WTC11 (cell line): ENCODE results near the gene EFHD1. TPM values are rescaled to one million over a fixed set of nuclear protein-coding genes. Genes with fewer than 3 reads are reported as not detected.

Experiments used
- ATAC-seq: fragments of 200-7000 bp; cut with Tn5 transposase; 2 replicates; pipeline ENCODE4 v1.10.0; 2021; ENCODE audit warnings: mild to moderate bottlenecking, moderate library complexity
- CTCF ChIA-PET: fragments of 300-600 bp; sonication (Branson Sonifier 250); formaldehyde crosslinking; loops from one replicate; lab custom pipeline; 2021; ENCODE audit warnings: antibody characterized with exemption; lab: Charles Lee
- POLR2A ChIA-PET: fragments of 350-600 bp; sonication (Branson Sonifier 250); formaldehyde crosslinking; loops from one replicate; lab custom pipeline; 2021; ENCODE audit warnings: antibody characterized with exemption; lab: Charles Lee
- DNase-seq: peaks from one replicate; pipeline ENCODE4 v3.0.0; 2021; ENCODE audit warnings: low spot score
- H3K27ac Mint-ChIP-seq: 2 replicates; pipeline ENCODE4 v1.8.0; 2021; ENCODE audit warnings: mixed read lengths
- H3K27me3 Mint-ChIP-seq: 2 replicates; pipeline ENCODE4 v1.8.0; 2021; ENCODE audit warnings: low read depth, mild to moderate bottlenecking, moderate library complexity, mixed read lengths
- H3K36me3 Mint-ChIP-seq: 2 replicates; pipeline ENCODE4 v1.8.0; 2021; ENCODE audit warnings: mixed read lengths
- H3K4me1 Mint-ChIP-seq: 2 replicates; pipeline ENCODE4 v1.8.0; 2022; ENCODE audit warnings: mixed read lengths
- H3K4me3 Mint-ChIP-seq: 2 replicates; pipeline ENCODE4 v1.8.0; 2021; ENCODE audit warnings: mild to moderate bottlenecking, moderate library complexity, mixed read lengths
- H3K9me3 Mint-ChIP-seq: 2 replicates; pipeline ENCODE4 v1.8.0; 2021; ENCODE audit warnings: mixed read lengths
- ARID4B ChIP-seq: sonication (generic); formaldehyde crosslinking; IDR thresholded peaks from 2 replicates; pipeline ENCODE4 v1.8.0; 2023; ENCODE audit warnings: missing genetic modification reagents, mild to moderate bottlenecking, borderline replicate concordance
- ATF1 ChIP-seq: sonication (generic); formaldehyde crosslinking; IDR thresholded peaks from 2 replicates; pipeline ENCODE4 v1.8.1; 2023; ENCODE audit warnings: mild to moderate bottlenecking, moderate library complexity, missing genetic modification reagents
- ATF6 ChIP-seq: sonication (generic); formaldehyde crosslinking; IDR thresholded peaks from 2 replicates; pipeline ENCODE4 v1.8.1; 2023; ENCODE audit warnings: mild to moderate bottlenecking, missing genetic modification reagents
- FOXP4 ChIP-seq: sonication (generic); formaldehyde crosslinking; IDR thresholded peaks from 2 replicates; pipeline ENCODE4 v1.8.0; 2022; ENCODE audit warnings: mild to moderate bottlenecking, missing genetic modification reagents
- KAT7 ChIP-seq: sonication (generic); formaldehyde crosslinking; IDR thresholded peaks from 2 replicates; pipeline ENCODE4 v1.8.1; 2023; ENCODE audit warnings: missing genetic modification reagents, mild to moderate bottlenecking, borderline replicate concordance
- RORB ChIP-seq: fragments of 250-450 bp; sonication (Bioruptor Pico); IDR thresholded peaks from 2 replicates; pipeline ENCODE4 v1.9.0; 2021; ENCODE audit warnings: mild to moderate bottlenecking
- SMAD4 ChIP-seq: sonication (generic); formaldehyde crosslinking; IDR thresholded peaks from 2 replicates; pipeline ENCODE4 v1.8.0; 2022; ENCODE audit warnings: mild to moderate bottlenecking, missing genetic modification reagents
- SP1 ChIP-seq: sonication (generic); formaldehyde crosslinking; conservative IDR thresholded peaks from 2 replicates; pipeline ENCODE4 v1.8.1; 2022; ENCODE audit warnings: missing genetic modification reagents
- ZNF263 ChIP-seq: sonication (generic); formaldehyde crosslinking; IDR thresholded peaks from 2 replicates; pipeline ENCODE4 v1.8.1; 2022; ENCODE audit warnings: low read depth, mild to moderate bottlenecking, moderate library complexity, missing genetic modification reagents
- total RNA-seq: library from RNA; stranded (reverse); gene quantifications from 3 replicates; pipeline ENCODE4 v1.2.3, GENCODE V29; 2021
- TF ChIP-seq, protein P1 (sequence below): sonication (generic); formaldehyde crosslinking; IDR thresholded peaks from 2 replicates; pipeline ENCODE4 v1.8.1; 2023; ENCODE audit warnings: mild to moderate bottlenecking, missing genetic modification reagents, borderline replicate concordance
- TF ChIP-seq, protein P2 (sequence below): fragments of 250-450 bp; sonication (Bioruptor Pico); IDR thresholded peaks from 2 replicates; pipeline ENCODE4 v2.1.2; 2022; ENCODE audit warnings: mild to moderate bottlenecking, moderate library complexity
- TF ChIP-seq, protein P3 (sequence below): sonication (generic); formaldehyde crosslinking; IDR thresholded peaks from 2 replicates; pipeline ENCODE4 v1.8.0; 2023; ENCODE audit warnings: missing genetic modification reagents

EFHD1 gene
- total RNA-seq, 1 experiment from 2014 or later: 6.1 TPM

DNA sequence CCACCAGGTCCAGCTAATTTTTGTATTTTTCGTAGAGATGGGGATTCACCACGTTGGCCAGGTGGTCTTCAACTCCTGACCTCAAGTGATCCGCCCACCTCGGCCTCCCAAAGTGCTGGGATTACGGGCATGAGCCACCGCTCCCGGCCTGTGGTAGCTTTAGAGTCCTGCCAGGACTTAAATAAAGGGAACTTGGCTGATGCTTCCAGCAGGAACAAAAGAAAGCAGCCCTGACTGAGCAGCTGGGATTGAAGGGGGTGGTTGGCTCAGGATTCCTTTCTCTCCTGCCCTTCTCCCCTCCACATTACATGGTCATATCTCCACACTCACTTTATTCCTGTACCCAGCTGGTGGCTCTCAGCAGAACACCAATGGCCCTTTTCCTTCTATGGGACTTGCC, 20.0 kb downstream of the EFHD1 start (continued):
- TF ChIP-seq, protein P1, sequence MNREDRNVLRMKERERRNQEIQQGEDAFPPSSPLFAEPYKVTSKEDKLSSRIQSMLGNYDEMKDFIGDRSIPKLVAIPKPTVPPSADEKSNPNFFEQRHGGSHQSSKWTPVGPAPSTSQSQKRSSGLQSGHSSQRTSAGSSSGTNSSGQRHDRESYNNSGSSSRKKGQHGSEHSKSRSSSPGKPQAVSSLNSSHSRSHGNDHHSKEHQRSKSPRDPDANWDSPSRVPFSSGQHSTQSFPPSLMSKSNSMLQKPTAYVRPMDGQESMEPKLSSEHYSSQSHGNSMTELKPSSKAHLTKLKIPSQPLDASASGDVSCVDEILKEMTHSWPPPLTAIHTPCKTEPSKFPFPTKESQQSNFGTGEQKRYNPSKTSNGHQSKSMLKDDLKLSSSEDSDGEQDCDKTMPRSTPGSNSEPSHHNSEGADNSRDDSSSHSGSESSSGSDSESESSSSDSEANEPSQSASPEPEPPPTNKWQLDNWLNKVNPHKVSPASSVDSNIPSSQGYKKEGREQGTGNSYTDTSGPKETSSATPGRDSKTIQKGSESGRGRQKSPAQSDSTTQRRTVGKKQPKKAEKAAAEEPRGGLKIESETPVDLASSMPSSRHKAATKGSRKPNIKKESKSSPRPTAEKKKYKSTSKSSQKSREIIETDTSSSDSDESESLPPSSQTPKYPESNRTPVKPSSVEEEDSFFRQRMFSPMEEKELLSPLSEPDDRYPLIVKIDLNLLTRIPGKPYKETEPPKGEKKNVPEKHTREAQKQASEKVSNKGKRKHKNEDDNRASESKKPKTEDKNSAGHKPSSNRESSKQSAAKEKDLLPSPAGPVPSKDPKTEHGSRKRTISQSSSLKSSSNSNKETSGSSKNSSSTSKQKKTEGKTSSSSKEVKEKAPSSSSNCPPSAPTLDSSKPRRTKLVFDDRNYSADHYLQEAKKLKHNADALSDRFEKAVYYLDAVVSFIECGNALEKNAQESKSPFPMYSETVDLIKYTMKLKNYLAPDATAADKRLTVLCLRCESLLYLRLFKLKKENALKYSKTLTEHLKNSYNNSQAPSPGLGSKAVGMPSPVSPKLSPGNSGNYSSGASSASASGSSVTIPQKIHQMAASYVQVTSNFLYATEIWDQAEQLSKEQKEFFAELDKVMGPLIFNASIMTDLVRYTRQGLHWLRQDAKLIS: no peak
- TF ChIP-seq SMAD4: no peak

DNA sequence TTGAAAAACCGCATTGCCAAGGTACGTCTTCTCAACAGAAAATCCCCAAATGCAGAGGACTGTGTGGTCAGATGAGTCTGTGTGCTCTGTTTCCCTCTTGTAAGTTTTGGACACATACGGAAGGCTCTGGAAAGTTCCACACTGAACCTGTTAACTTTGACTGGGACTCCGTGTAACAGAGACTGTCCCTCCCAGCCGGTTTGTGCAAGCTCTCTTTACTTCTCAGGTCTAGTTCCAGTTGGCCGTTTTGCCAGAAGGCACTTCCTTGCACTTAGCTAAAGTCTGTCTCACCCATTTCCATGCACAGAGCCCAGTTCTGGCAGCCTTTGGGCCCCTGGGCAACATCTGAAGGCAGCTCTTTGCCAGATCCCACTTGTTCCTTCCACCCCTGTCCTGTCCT, 22.0 kb downstream of the EFHD1 start:
- no peak for TF ChIP-seq ZNF263 (CRISPR knock-in tag)
- TF ChIP-seq KAT7 (CRISPR knock-in tag): no peak
- no peak for TF ChIP-seq SMAD4
- TF ChIP-seq, protein P1: no peak
- TF ChIP-seq RORB (CRISPR knock-in tag): no peak
- no peak for TF ChIP-seq FOXP4 (CRISPR knock-in tag)
- no peak for TF ChIP-seq ARID4B (CRISPR knock-in tag)
- TF ChIP-seq, protein P2, sequence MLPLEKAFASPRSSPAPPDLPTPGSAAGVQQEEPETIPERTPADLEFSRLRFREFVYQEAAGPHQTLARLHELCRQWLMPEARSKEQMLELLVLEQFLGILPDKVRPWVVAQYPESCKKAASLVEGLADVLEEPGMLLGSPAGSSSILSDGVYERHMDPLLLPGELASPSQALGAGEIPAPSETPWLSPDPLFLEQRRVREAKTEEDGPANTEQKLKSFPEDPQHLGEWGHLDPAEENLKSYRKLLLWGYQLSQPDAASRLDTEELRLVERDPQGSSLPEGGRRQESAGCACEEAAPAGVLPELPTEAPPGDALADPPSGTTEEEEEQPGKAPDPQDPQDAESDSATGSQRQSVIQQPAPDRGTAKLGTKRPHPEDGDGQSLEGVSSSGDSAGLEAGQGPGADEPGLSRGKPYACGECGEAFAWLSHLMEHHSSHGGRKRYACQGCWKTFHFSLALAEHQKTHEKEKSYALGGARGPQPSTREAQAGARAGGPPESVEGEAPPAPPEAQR (CRISPR knock-in tag): no peak
- no peak for TF ChIP-seq SP1 (CRISPR knock-in tag)
- TF ChIP-seq, protein P3, sequence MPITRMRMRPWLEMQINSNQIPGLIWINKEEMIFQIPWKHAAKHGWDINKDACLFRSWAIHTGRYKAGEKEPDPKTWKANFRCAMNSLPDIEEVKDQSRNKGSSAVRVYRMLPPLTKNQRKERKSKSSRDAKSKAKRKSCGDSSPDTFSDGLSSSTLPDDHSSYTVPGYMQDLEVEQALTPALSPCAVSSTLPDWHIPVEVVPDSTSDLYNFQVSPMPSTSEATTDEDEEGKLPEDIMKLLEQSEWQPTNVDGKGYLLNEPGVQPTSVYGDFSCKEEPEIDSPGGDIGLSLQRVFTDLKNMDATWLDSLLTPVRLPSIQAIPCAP: no peak
- TF ChIP-seq ATF1 (CRISPR knock-in tag): no peak
- TF ChIP-seq ATF6 (CRISPR knock-in tag): no peak
- TF ChIP-seq, all 79 proteins: peak for 0
- H3K9me3 Mint-ChIP-seq: no peaks in the 10 kb centered on the region
- H3K4me3 Mint-ChIP-seq: no peak overlapping the region
- no peaks in the 10 kb centered on the region for H3K36me3 Mint-ChIP-seq
- H3K4me1 Mint-ChIP-seq: peaks cover 4% of the 10 kb centered on the region
- ATAC-seq: no peak
- ChIA-PET POLR2A (no interaction called here), CTCF (interaction anchor here (0.8 to 1.0 kb wide), 2 partner anchors 14 to 24 kb away, joined by 3 read pairs; no protein-coding TSS in a partner anchor)
- no peaks in the 10 kb centered on the region for H3K27me3 Mint-ChIP-seq
- no peak overlapping the region for H3K27ac Mint-ChIP-seq
- DNase-seq: no peak
